ENCODE data around the gene MOB1A.

MOB1A gene

DNA sequence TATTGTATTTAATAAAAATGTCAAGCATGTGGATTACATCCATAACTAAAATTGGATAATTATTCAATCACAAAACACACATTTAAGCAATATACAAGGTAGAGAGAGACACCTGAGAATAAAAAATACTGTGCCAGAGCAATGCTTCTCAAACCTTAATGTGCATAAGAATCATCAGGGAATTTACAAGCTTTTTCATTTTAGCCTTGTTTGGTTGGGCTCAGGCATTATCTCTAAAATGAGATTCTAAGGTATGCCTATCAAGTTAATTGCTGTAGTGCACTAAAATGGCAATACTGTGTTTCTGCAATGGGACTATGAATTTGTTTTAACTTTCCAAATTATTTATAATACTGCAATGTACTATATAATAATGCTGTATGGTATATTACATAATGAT, 983 bp downstream of the MOB1A start:
- Histone ChIP-seq H3K36me3 (ENCODE audit: insufficient read depth, low read length) (peaks cover 14% of the 10 kb centered on the region), H3K79me2 (ENCODE audit: insufficient read depth, low read length) (peaks cover 66% of the 10 kb centered on the region), H3K27me3 (ENCODE audit: insufficient read depth, low read length, poor library complexity) (no peaks in the 10 kb centered on the region), H4K20me1 (ENCODE audit: insufficient read depth, low read length) (peaks cover 43% of the 10 kb centered on the region), H3K9ac (ENCODE audit: low read depth, low read length) (peak overlapping the region; percentile 100), H3K9me3 (ENCODE audit: insufficient read depth, low read length, severe bottlenecking) (no peaks in the 10 kb centered on the region), H3K4me2 (ENCODE audit: insufficient read depth, low read length) (peak overlapping the region; percentile 85), H2AFZ (ENCODE audit: low read depth, low read length) (peak overlapping the region; percentile 91; the same call in 1 of the 2 replicates), H3K27ac (ENCODE audit: low read length) (peak overlapping the region; percentile 93), H3K4me1 (ENCODE audit: insufficient read depth, low read length) (peaks cover 34% of the 10 kb centered on the region), H3K4me3 (ENCODE audit: low read depth in 1 of 2, low read length in 2 of 2) (peak overlapping the region; percentile 100)
- no peak for TF ChIP-seq EZH2 (IDR thresholded peaks at IDR 0.05; ENCODE audit: borderline replicate concordance, low read depth, low read length, severe bottlenecking)
- TF ChIP-seq, protein P1, sequence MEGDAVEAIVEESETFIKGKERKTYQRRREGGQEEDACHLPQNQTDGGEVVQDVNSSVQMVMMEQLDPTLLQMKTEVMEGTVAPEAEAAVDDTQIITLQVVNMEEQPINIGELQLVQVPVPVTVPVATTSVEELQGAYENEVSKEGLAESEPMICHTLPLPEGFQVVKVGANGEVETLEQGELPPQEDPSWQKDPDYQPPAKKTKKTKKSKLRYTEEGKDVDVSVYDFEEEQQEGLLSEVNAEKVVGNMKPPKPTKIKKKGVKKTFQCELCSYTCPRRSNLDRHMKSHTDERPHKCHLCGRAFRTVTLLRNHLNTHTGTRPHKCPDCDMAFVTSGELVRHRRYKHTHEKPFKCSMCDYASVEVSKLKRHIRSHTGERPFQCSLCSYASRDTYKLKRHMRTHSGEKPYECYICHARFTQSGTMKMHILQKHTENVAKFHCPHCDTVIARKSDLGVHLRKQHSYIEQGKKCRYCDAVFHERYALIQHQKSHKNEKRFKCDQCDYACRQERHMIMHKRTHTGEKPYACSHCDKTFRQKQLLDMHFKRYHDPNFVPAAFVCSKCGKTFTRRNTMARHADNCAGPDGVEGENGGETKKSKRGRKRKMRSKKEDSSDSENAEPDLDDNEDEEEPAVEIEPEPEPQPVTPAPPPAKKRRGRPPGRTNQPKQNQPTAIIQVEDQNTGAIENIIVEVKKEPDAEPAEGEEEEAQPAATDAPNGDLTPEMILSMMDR (IDR thresholded peaks at IDR 0.05; ENCODE audit: borderline replicate concordance, extremely low read depth, low read length, poor library complexity, severe bottlenecking): no peak
- ATAC-seq (ENCODE audit: insufficient read depth, low read depth) (no peak), DNase-seq (no peak)

DNA sequence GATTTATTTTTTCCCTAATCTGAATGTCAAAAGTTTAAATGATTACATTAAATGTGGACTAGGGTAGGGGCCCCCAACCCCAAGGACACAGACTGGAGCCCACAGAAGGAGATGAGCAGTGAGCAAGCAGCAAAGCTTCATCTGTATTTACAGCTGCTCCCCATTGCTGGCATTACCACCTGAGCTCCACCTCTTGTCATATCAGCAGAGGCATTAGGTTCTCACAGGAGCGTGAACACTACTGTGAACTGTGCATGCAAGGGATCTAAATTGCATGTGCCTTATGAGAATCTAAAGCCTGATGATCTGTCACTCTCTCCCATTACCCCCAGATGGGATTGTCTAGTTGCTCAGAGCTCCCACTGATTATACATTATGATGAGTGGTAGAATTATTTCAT, 3.8 kb downstream of the MOB1A start:
- TF ChIP-seq EZH2 (IDR thresholded peaks at IDR 0.05; ENCODE audit: borderline replicate concordance, low read depth, low read length, severe bottlenecking): no peak
- TF ChIP-seq, protein P1 (IDR thresholded peaks at IDR 0.05; ENCODE audit: borderline replicate concordance, extremely low read depth, low read length, poor library complexity, severe bottlenecking): no peak
- no peak for DNase-seq
- no peak overlapping the region for H3K9ac ChIP-seq (ENCODE audit: low read depth, low read length)
- H3K9me3 ChIP-seq (ENCODE audit: insufficient read depth, low read length, severe bottlenecking): no peaks in the 10 kb centered on the region
- no peak overlapping the region for H2AFZ ChIP-seq (ENCODE audit: low read depth, low read length)
- no peak overlapping the region for H3K4me3 ChIP-seq (ENCODE audit: low read depth in 1 of 2, low read length in 2 of 2)
- H3K36me3 ChIP-seq (ENCODE audit: insufficient read depth, low read length): peaks cover 38% of the 10 kb centered on the region
- peak overlapping the region; percentile 35; the same call in 1 of the 2 replicates for H3K4me2 ChIP-seq (ENCODE audit: insufficient read depth, low read length)
- peaks cover 33% of the 10 kb centered on the region for H3K4me1 ChIP-seq (ENCODE audit: insufficient read depth, low read length)
- ATAC-seq (ENCODE audit: insufficient read depth, low read depth): no peak
- peaks cover 88% of the 10 kb centered on the region for H3K79me2 ChIP-seq (ENCODE audit: insufficient read depth, low read length)
- no peaks in the 10 kb centered on the region for H3K27me3 ChIP-seq (ENCODE audit: insufficient read depth, low read length, poor library complexity)
- H4K20me1 ChIP-seq (ENCODE audit: insufficient read depth, low read length): peaks cover 47% of the 10 kb centered on the region
- H3K27ac ChIP-seq (ENCODE audit: low read length): no peak overlapping the region

GRCh38 chr2:74168739-74169138, 9.9 kb downstream of the MOB1A start:
- no peak for ATAC-seq (ENCODE audit: insufficient read depth, low read depth)
- peaks cover 89% of the 10 kb centered on the region for H3K79me2 ChIP-seq (ENCODE audit: insufficient read depth, low read length)
- TF ChIP-seq, protein P1 (IDR thresholded peaks at IDR 0.05; ENCODE audit: borderline replicate concordance, extremely low read depth, low read length, poor library complexity, severe bottlenecking): no peak
- TF ChIP-seq EZH2 (IDR thresholded peaks at IDR 0.05; ENCODE audit: borderline replicate concordance, low read depth, low read length, severe bottlenecking): no peak

DNA sequence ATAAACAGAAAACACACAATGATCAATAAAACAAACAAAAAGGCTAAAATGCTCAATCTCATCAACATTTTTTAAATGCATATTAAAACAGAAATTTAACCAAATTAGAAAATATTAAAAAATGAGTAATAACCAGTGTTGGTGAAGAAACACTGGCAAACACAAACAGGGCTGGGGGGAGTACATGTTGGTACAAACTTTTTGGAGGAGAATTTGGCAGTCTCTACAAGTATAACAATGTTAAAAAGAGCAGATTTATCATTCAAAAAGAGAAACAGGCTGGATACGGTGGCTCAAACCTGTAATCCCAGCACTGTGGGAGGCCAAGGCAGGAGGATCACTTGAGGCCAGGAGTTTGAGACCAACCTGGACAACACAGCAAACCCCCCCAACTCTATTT, 13.9 kb downstream of the MOB1A start:
- ATAC-seq (ENCODE audit: insufficient read depth, low read depth): no peak
- Histone ChIP-seq H3K79me2 (ENCODE audit: insufficient read depth, low read length) (peaks cover 75% of the 10 kb centered on the region), H3K9me3 (ENCODE audit: insufficient read depth, low read length, severe bottlenecking) (peaks cover 6% of the 10 kb centered on the region)

More at GRCh38 chr2:74168739-74169138, 9.9 kb downstream of the MOB1A start:
- H3K9me3 ChIP-seq (ENCODE audit: insufficient read depth, low read length, severe bottlenecking): peaks cover 6% of the 10 kb centered on the region
- DNase-seq: no peak
- no peak overlapping the region for H2AFZ ChIP-seq (ENCODE audit: low read depth, low read length)
- H3K27ac ChIP-seq (ENCODE audit: low read length): no peak overlapping the region
- no peaks in the 10 kb centered on the region for H3K27me3 ChIP-seq (ENCODE audit: insufficient read depth, low read length, poor library complexity)
- no peaks in the 10 kb centered on the region for H3K4me1 ChIP-seq (ENCODE audit: insufficient read depth, low read length)
- no peak overlapping the region for H3K9ac ChIP-seq (ENCODE audit: low read depth, low read length)
- H3K4me3 ChIP-seq (ENCODE audit: low read depth in 1 of 2, low read length in 2 of 2): no peak overlapping the region
- peaks cover 30% of the 10 kb centered on the region for H4K20me1 ChIP-seq (ENCODE audit: insufficient read depth, low read length)
- H3K36me3 ChIP-seq (ENCODE audit: insufficient read depth, low read length): peaks cover 89% of the 10 kb centered on the region
- H3K4me2 ChIP-seq (ENCODE audit: insufficient read depth, low read length): no peak overlapping the region

More for the DNA sequence above, 13.9 kb downstream of the MOB1A start:
- Histone ChIP-seq H3K27me3 (ENCODE audit: insufficient read depth, low read length, poor library complexity) (no peaks in the 10 kb centered on the region), H3K4me3 (ENCODE audit: low read depth in 1 of 2, low read length in 2 of 2) (no peak overlapping the region), H3K9ac (ENCODE audit: low read depth, low read length) (no peak overlapping the region), H3K36me3 (ENCODE audit: insufficient read depth, low read length) (peaks cover 99% of the 10 kb centered on the region), H2AFZ (ENCODE audit: low read depth, low read length) (no peak overlapping the region), H3K4me2 (ENCODE audit: insufficient read depth, low read length) (no peak overlapping the region), H3K27ac (ENCODE audit: low read length) (no peak overlapping the region), H4K20me1 (ENCODE audit: insufficient read depth, low read length) (peaks cover 21% of the 10 kb centered on the region), H3K4me1 (ENCODE audit: insufficient read depth, low read length) (no peaks in the 10 kb centered on the region)
- no peak for DNase-seq
- TF ChIP-seq EZH2 (IDR thresholded peaks at IDR 0.05; ENCODE audit: borderline replicate concordance, low read depth, low read length, severe bottlenecking): no peak
- TF ChIP-seq, protein P1 (IDR thresholded peaks at IDR 0.05; ENCODE audit: borderline replicate concordance, extremely low read depth, low read length, poor library complexity, severe bottlenecking): no peak

Measured in DND-41 (cell line).